MM.1S (cell line): ENCODE data around the gene SP3.

Experiments used
- EZH2 ChIP-seq: fragments of 300-600 bp; sonication (generic); optimal IDR thresholded peaks from 2 replicates; pipeline ENCODE3; 2017; ENCODE audit warnings: low read depth, mild to moderate bottlenecking, antibody characterized with exemption, low read length, mixed read lengths
- TF ChIP-seq, protein P1 (sequence below): fragments of 300-600 bp; sonication (generic); IDR thresholded peaks from 2 replicates; pipeline ENCODE4 v1.5.1; 2016; ENCODE audit warnings: antibody characterized with exemption, low read length, mixed read lengths

DNA sequence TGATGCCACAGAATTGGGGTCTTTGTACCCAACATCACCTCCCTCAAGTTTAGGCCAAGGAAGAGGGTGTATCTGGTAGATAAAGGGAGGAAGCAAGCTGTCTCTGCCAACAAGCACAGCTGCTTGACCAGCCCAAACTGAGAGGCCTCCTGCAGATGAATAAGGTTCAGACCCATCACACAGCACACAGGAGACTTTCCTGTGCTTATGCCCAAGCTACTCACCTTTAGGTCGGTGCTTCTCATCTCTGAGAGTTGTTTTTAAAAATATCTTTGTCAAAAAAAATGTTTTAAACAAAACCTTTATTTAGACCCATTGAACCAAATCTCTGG is 24.7 kb upstream of the SP3 start:
- TF ChIP-seq, protein P1, sequence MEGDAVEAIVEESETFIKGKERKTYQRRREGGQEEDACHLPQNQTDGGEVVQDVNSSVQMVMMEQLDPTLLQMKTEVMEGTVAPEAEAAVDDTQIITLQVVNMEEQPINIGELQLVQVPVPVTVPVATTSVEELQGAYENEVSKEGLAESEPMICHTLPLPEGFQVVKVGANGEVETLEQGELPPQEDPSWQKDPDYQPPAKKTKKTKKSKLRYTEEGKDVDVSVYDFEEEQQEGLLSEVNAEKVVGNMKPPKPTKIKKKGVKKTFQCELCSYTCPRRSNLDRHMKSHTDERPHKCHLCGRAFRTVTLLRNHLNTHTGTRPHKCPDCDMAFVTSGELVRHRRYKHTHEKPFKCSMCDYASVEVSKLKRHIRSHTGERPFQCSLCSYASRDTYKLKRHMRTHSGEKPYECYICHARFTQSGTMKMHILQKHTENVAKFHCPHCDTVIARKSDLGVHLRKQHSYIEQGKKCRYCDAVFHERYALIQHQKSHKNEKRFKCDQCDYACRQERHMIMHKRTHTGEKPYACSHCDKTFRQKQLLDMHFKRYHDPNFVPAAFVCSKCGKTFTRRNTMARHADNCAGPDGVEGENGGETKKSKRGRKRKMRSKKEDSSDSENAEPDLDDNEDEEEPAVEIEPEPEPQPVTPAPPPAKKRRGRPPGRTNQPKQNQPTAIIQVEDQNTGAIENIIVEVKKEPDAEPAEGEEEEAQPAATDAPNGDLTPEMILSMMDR = no peak
- TF ChIP-seq EZH2 = no peak
